PC-9 (cell line): ENCODE measurements around the gene SLC46A3. TPM values are rescaled to one million over a fixed set of nuclear protein-coding genes. Genes with fewer than 3 reads are reported as not detected.
A peak's percentile ranks its signal among the peaks of the same experiment; 100 is the strongest.

Source experiments
- BruUV-seq: library from RNA; stranded (reverse); fragments of 400-500 nt; replicated peaks from 2 replicates; lab custom pipeline; 2021; lab: Mats Ljungman, UMichigan
- CTCF ChIA-PET: fragments of 300-600 bp; sonication (Branson Sonifier 250); formaldehyde crosslinking; loops from one replicate; lab custom pipeline; 2022; ENCODE audit warnings: antibody characterized with exemption; lab: Charles Lee
- POLR2A ChIA-PET: fragments of 300-600 bp; sonication (Branson Sonifier 250); formaldehyde crosslinking; loops from one replicate; lab custom pipeline; 2022; ENCODE audit warnings: antibody characterized with exemption; ENCODE audit not compliant: unreplicated experiment; lab: Charles Lee
- DNase-seq, 2 experiments: peaks; one replicate each; pipeline versions ENCODE4 v3.0.0 to v3.0.0-alpha.2; 2015 to 2022; ENCODE audit warnings: mixed read lengths in 1 of 2
- H2AFZ ChIP-seq: fragments of 200-600 bp; sonication (generic); 2 replicates; pipeline ENCODE4 v1.8.1; 2017; ENCODE audit warnings: antibody characterized with exemption
- H3F3A ChIP-seq: fragments of 200-600 bp; sonication (generic); 2 replicates; pipeline ENCODE4 v1.8.1; 2017; ENCODE audit warnings: antibody characterized with exemption, mild to moderate bottlenecking, low read depth; ENCODE audit not compliant: insufficient read depth
- H3K27ac ChIP-seq: fragments of 200-600 bp; sonication (generic); 2 replicates; pipeline ENCODE4 v1.6.1; 2016; ENCODE audit warnings: mixed run types
- H3K27me3 ChIP-seq: fragments of 200-600 bp; sonication (generic); 2 replicates; pipeline ENCODE4 v1.6.1; 2016; ENCODE audit warnings: low read depth, mixed run types; ENCODE audit not compliant: insufficient read depth
- H3K36me3 ChIP-seq: fragments of 200-600 bp; sonication (generic); 2 replicates; pipeline ENCODE4 v1.6.1; 2016; ENCODE audit warnings: low read depth, mixed run types
- H3K4me1 ChIP-seq: fragments of 200-600 bp; sonication (generic); replicated peaks from 2 replicates; pipeline ENCODE4 v1.6.1; 2016; ENCODE audit warnings: mixed run types; ENCODE audit not compliant: insufficient read depth
- H3K4me2 ChIP-seq: fragments of 200-600 bp; sonication (generic); 2 replicates; pipeline ENCODE4 v1.6.1; 2017; ENCODE audit warnings: mixed run types
- H3K4me3 ChIP-seq: fragments of 200-600 bp; sonication (generic); 2 replicates; pipeline ENCODE4 v1.6.1; 2016; ENCODE audit warnings: mixed run types
- H3K79me2 ChIP-seq: fragments of 200-600 bp; sonication (generic); 2 replicates; pipeline ENCODE4 v1.6.1; 2017; ENCODE audit warnings: low read depth, mixed run types
- H3K9me2 ChIP-seq: fragments of 200-600 bp; sonication (generic); 2 replicates; pipeline ENCODE4 v1.8.1; 2017; ENCODE audit warnings: mild to moderate bottlenecking; ENCODE audit not compliant: insufficient read depth
- H3K9me3 ChIP-seq: fragments of 200-600 bp; sonication (generic); 2 replicates; pipeline ENCODE4 v1.8.1; 2016; ENCODE audit warnings: low read depth; ENCODE audit not compliant: insufficient read depth
- H4K20me1 ChIP-seq: fragments of 200-600 bp; sonication (generic); 2 replicates; pipeline ENCODE4 v1.8.1; 2017; ENCODE audit not compliant: insufficient read depth
- CTCF ChIP-seq: fragments of 200-600 bp; sonication (generic); conservative IDR thresholded peaks from 2 replicates; pipeline ENCODE4 v1.6.1; 2017; ENCODE audit warnings: mixed run types, antibody characterized with exemption, mild to moderate bottlenecking, moderate library complexity
- EZH2 ChIP-seq: fragments of 200-600 bp; sonication (generic); IDR thresholded peaks from 2 replicates; pipeline ENCODE4 v1.8.0; 2017; ENCODE audit warnings: antibody characterized with exemption, low read depth
- intact Hi-C: fragments of 100-400 bp; cut with micrococcal nuclease; formaldehyde crosslinking; loops from one replicate; pipeline ENCODE4 v1.10.0; 2022; ENCODE audit not compliant: unreplicated experiment
- total RNA-seq: library from RNA; stranded (reverse); gene quantifications from 2 replicates; pipeline ENCODE4 v1.2.3, GENCODE V29; 2021

The SLC46A3 gene
- total RNA-seq, 1 experiment from 2014 or later, result 0.15 TPM

GRCh38 chr13:28680541-28680940 lies 38.2 kb downstream of the SLC46A3 start:
- POLR2A ChIA-PET, result no interaction called here
- intact Hi-C loops, result no loop called here
- no peaks in the 10 kb centered on the region for H3K9me2 ChIP-seq
- H4K20me1 ChIP-seq, result no peaks in the 10 kb centered on the region
- peaks cover 13% of the 10 kb centered on the region for H3F3A ChIP-seq
- H3K4me2 ChIP-seq, result no peak overlapping the region
- CTCF ChIA-PET, result no interaction called here
- no peak overlapping the region for H3K27ac ChIP-seq
- no peaks in the 10 kb centered on the region for H3K9me3 ChIP-seq
- no peak overlapping the region for H2AFZ ChIP-seq
- no peaks in the 10 kb centered on the region for H3K79me2 ChIP-seq
- no peak for DNase-seq
- no peaks in the 10 kb centered on the region for H3K4me1 ChIP-seq
- peaks cover 6% of the 10 kb centered on the region; the same call in 1 of the 2 replicates for H3K36me3 ChIP-seq
- no TSS peak for BruUV-seq
- no peaks in the 10 kb centered on the region for H3K27me3 ChIP-seq
- H3K4me3 ChIP-seq, result no peak overlapping the region
- TF ChIP-seq EZH2, result no peak
- no peak for TF ChIP-seq CTCF

- peaks cover 6% of the 10 kb centered on the region; the same call in 1 of the 2 replicates for H3K36me3 ChIP-seq
- H2AFZ ChIP-seq, result no peak overlapping the region
- intact Hi-C loops, result loop anchor here (1.0 kb wide), 1 partner anchor 117 kb away; no protein-coding TSS in a partner anchor
- H3K4me1 ChIP-seq, result no peaks in the 10 kb centered on the region
- H3K27ac ChIP-seq, result no peak overlapping the region
- no peak for DNase-seq
- no peaks in the 10 kb centered on the region for H3K9me2 ChIP-seq
- H3F3A ChIP-seq, result peaks cover 13% of the 10 kb centered on the region
- no peaks in the 10 kb centered on the region for H3K9me3 ChIP-seq
- BruUV-seq, result no TSS peak
- no peaks in the 10 kb centered on the region for H3K27me3 ChIP-seq
- TF ChIP-seq CTCF (peak; percentile 65), EZH2 (no peak)
- ChIA-PET POLR2A (no interaction called here), CTCF (interaction anchor here (0.6 kb wide), 1 partner anchor 1223 kb away, joined by 5 read pairs; no protein-coding TSS in a partner anchor)
- no peak overlapping the region for H3K4me2 ChIP-seq
- no peaks in the 10 kb centered on the region for H4K20me1 ChIP-seq
- no peak overlapping the region for H3K4me3 ChIP-seq
- no peaks in the 10 kb centered on the region for H3K79me2 ChIP-seq
Measured at GRCh38 chr13:28679628-28680027, 39.1 kb downstream of the SLC46A3 start.

DNA sequence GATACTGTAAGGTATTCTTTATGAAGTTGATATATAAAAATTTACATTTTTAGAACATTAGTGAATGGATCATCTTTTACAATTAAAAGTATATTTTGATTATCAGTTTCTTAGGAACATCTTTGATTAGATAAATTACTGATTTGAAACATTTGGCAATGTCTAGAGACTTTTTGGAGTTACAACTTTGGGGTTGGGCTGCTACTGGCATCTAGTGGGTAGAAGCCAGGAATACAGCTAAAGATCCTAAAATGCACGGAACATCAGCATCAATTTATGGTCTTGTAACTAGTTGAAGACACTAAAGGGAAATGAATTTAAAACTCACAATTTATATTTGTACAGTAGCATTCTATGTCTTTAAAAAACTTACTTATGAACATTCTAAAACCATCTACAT lies 40.0 kb downstream of the SLC46A3 start:
- ChIA-PET POLR2A (no interaction called here), CTCF (no interaction called here)
- no peak overlapping the region for H3K27ac ChIP-seq
- DNase-seq, result no peak
- H3K4me3 ChIP-seq, result no peak overlapping the region
- TF ChIP-seq CTCF, result no peak
- TF ChIP-seq EZH2, result no peak
- no peaks in the 10 kb centered on the region for H3K4me1 ChIP-seq
- H3K79me2 ChIP-seq, result no peaks in the 10 kb centered on the region
- peaks cover 13% of the 10 kb centered on the region for H3F3A ChIP-seq
- no peak overlapping the region for H3K4me2 ChIP-seq
- no peaks in the 10 kb centered on the region for H4K20me1 ChIP-seq
- no peaks in the 10 kb centered on the region for H3K27me3 ChIP-seq
- BruUV-seq, result no TSS peak
- no peaks in the 10 kb centered on the region for H3K9me2 ChIP-seq
- intact Hi-C loops, result loop anchor here (1.0 kb wide), 1 partner anchor 117 kb away; no protein-coding TSS in a partner anchor
- H3K36me3 ChIP-seq, result peaks cover 14% of the 10 kb centered on the region; the same call in 1 of the 2 replicates
- no peaks in the 10 kb centered on the region for H3K9me3 ChIP-seq
- H2AFZ ChIP-seq, result no peak overlapping the region
